HepG2 (cell line): Measurements from ENCODE around the gene PIGR. TPM values are rescaled to one million over a fixed set of nuclear protein-coding genes. Genes with fewer than 3 reads are reported as not detected.

Source experiments
- ATAC-seq: fragments of 200-7000 bp; cut with Tn5 transposase; 3 replicates; pipeline ENCODE4 v1.9.1; 2020; ENCODE audit warnings: mild to moderate bottlenecking, moderate library complexity
- BruUV-seq: library from RNA; stranded (reverse); fragments of 400-500 nt; replicated peaks from 2 replicates; lab custom pipeline; 2021; lab: Mats Ljungman, UMichigan
- CTCF ChIA-PET: fragments of 300-600 bp; formaldehyde crosslinking; extraction: SDS; loops from one replicate; lab custom pipeline; 2021; ENCODE audit warnings: low total read pairs, inconsistent platforms, low intra/inter-chr PET ratio; lab: Yijun Ruan, JAX
- POLR2A ChIA-PET: fragments of 350-600 bp; sonication (Branson Sonifier 250); formaldehyde crosslinking; loops from one replicate; lab custom pipeline; 2020; ENCODE audit warnings: antibody characterized with exemption, inconsistent platforms; lab: Yijun Ruan, JAX
- DNase-seq: peaks from one replicate; pipeline ENCODE4 v3.0.0-alpha.2; 2015; ENCODE audit warnings: low spot score
- FAIRE-seq: peaks from 3 replicates; lab custom pipeline; 2011; peaks lifted over from hg19 to GRCh38; lab: Jason Lieb, UNC
- H2AFZ ChIP-seq: one replicate; pipeline ENCODE4 v1.6.1; 2011; ENCODE audit warnings: low read length, inconsistent platforms
- H3K27ac ChIP-seq: fragments of 300-600 bp; 3 replicates; pipeline ENCODE4 v1.8.0; 2011; ENCODE audit warnings: mixed run types, mild to moderate bottlenecking, mixed read lengths, low read length, inconsistent platforms; ENCODE audit not compliant: insufficient read depth; ENCODE audit errors: extremely low read length
- H3K27me3 ChIP-seq, 2 experiments: fragments of 200-600 bp in 1 of 2; 2 replicates in 1 of 2; 3 replicates in 1 of 2; pipeline versions ENCODE4 v1.6.0 to v1.8.0; 2011; ENCODE audit warnings: low read length in 2 of 2, mild to moderate bottlenecking in 2 of 2, moderate library complexity in 2 of 2, inconsistent platforms in 1 of 2; ENCODE audit not compliant: insufficient read depth in 2 of 2, control insufficient read depth in 1 of 2
- H3K36me3 ChIP-seq, 2 experiments: fragments of 200-600 bp in 1 of 2; replicated peaks in 1 of 2; 2 replicates in 1 of 2; 3 replicates in 1 of 2; pipeline versions ENCODE4 v1.5.1 to v1.8.0; 2011; ENCODE audit warnings: low read length in 2 of 2, inconsistent platforms in 1 of 2; ENCODE audit not compliant: insufficient read depth in 2 of 2, control insufficient read depth in 1 of 2
- H3K4me1 ChIP-seq: 2 replicates; pipeline ENCODE4 v1.5.1; 2012; ENCODE audit warnings: low read length, inconsistent platforms; ENCODE audit not compliant: insufficient read depth
- H3K4me2 ChIP-seq: 2 replicates; pipeline ENCODE4 v1.6.0; 2011; ENCODE audit warnings: low read depth, low read length, inconsistent platforms
- H3K4me3 ChIP-seq, 3 experiments: fragments of 200-600 bp in 1 of 3; sonication (generic), shearing (Covaris generic) in 1 of 3; replicated peaks in 1 of 3; 2 replicates each; pipeline ENCODE4 v1.5.1; 2011 to 2016; ENCODE audit warnings: low read length in 3 of 3, inconsistent platforms in 2 of 3, low read depth in 2 of 3, mild to moderate bottlenecking in 2 of 3, control low read depth in 1 of 3, mixed read lengths in 1 of 3; ENCODE audit not compliant: insufficient read depth in 1 of 3
- H3K79me2 ChIP-seq: one replicate; pipeline ENCODE4 v1.6.1; 2011; ENCODE audit warnings: low read length, inconsistent platforms; ENCODE audit not compliant: insufficient read depth
- H3K9ac ChIP-seq: 2 replicates; pipeline ENCODE4 v1.6.0; 2011; ENCODE audit warnings: mild to moderate bottlenecking, low read depth, low read length, inconsistent platforms; ENCODE audit not compliant: insufficient read depth
- H3K9me3 ChIP-seq: 2 replicates; pipeline ENCODE4 v1.5.1; 2012; ENCODE audit warnings: mild to moderate bottlenecking, low read length
- H4K20me1 ChIP-seq: 2 replicates; pipeline ENCODE4 v1.6.0; 2011; ENCODE audit warnings: inconsistent platforms, mild to moderate bottlenecking, low read length, moderate library complexity; ENCODE audit not compliant: insufficient read depth
- BCL6 ChIP-seq: IDR thresholded peaks from 2 replicates; pipeline ENCODE4 v1.6.1; 2016; ENCODE audit warnings: missing genetic modification reagents, missing compliant biosample characterization
- HNF4A ChIP-seq: sonication (generic); formaldehyde crosslinking; IDR thresholded peaks from 2 replicates; pipeline ENCODE4 v1.4.0; 2020; ENCODE audit warnings: missing genetic modification reagents
- HNF4G ChIP-seq, 2 experiments: sonication (generic) in 1 of 2; formaldehyde crosslinking in 1 of 2; IDR thresholded peaks; 2 replicates each; pipeline versions ENCODE4 v1.4.0 to v1.6.1; 2011 to 2020; ENCODE audit warnings: borderline replicate concordance in 2 of 2, low read depth in 2 of 2, mild to moderate bottlenecking in 2 of 2, low read length in 1 of 2, missing genetic modification reagents in 1 of 2, moderate library complexity in 1 of 2
- NCOR1 ChIP-seq: fragments of 200-600 bp; sonication (generic); IDR thresholded peaks from 2 replicates; pipeline ENCODE4 v1.7.0; 2017; ENCODE audit warnings: antibody characterized with exemption, low read length, borderline replicate concordance
- NONO ChIP-seq, 2 experiments: fragments of 450-650 bp in 1 of 2; sonication (generic) in 1 of 2; formaldehyde crosslinking in 1 of 2; IDR thresholded peaks in 1 of 2; conservative IDR thresholded peaks in 1 of 2; 2 replicates each; pipeline versions ENCODE4 v1.6.1 to v1.8.0; 2017 to 2022; ENCODE audit warnings: mild to moderate bottlenecking in 1 of 2, missing genetic modification reagents in 1 of 2, moderate library complexity in 1 of 2
- NR2F6 ChIP-seq, 2 experiments: IDR thresholded peaks; 2 replicates each; pipeline ENCODE4 v1.6.1; 2016; ENCODE audit warnings: antibody characterized with exemption in 1 of 2, mild to moderate bottlenecking in 1 of 2
- NRL ChIP-seq: sonication (generic); formaldehyde crosslinking; IDR thresholded peaks from 2 replicates; pipeline ENCODE4 v1.5.0; 2020; ENCODE audit warnings: missing genetic modification reagents, mild to moderate bottlenecking, moderate library complexity, borderline replicate concordance
- PHF5A ChIP-seq: IDR thresholded peaks from one replicate; pipeline ENCODE4 v1.6.1; 2018; ENCODE audit warnings: low read depth, missing genetic modification reagents; ENCODE audit not compliant: unreplicated experiment
- RARA ChIP-seq: IDR thresholded peaks from 2 replicates; pipeline ENCODE4 v1.6.1; 2016; ENCODE audit warnings: missing genetic modification reagents, missing compliant biosample characterization
- RXRA ChIP-seq: sonication (generic); formaldehyde crosslinking; IDR thresholded peaks from 2 replicates; pipeline ENCODE4 v1.5.1; 2020; ENCODE audit warnings: missing genetic modification reagents
- ZBTB8A ChIP-seq: sonication (generic); formaldehyde crosslinking; IDR thresholded peaks from 2 replicates; pipeline ENCODE4 v1.4.0; 2020; ENCODE audit warnings: mild to moderate bottlenecking, low read depth, missing genetic modification reagents, borderline replicate concordance
- ZNF781 ChIP-seq: sonication (generic); formaldehyde crosslinking; IDR thresholded peaks from 2 replicates; pipeline ENCODE4 v1.5.1; 2020; ENCODE audit warnings: borderline replicate concordance, mild to moderate bottlenecking, missing genetic modification reagents; ENCODE audit errors: not compliant biosample characterization
- WGBS: methylation state at CpG from one replicate; pipeline ENCODE4 v1.1.6; 2017; ENCODE audit warnings: low lambda C conversion rate; 5-methylcytosine and 5-hydroxymethylcytosine counted together
- in situ Hi-C: cut with HindIII; loops from 2 replicates; pipeline ENCODE4 v1.10.0; 2017; ENCODE audit warnings: low pct_unique_long_range_greater_than_20kb; ENCODE audit not compliant: extremely low pct_ligation_motif_present
- intact Hi-C: fragments of 100-400 bp; cut with micrococcal nuclease; formaldehyde crosslinking; loops from one replicate; pipeline ENCODE4 v1.10.0; 2022; ENCODE audit not compliant: unreplicated experiment
- polyA plus RNA-seq, 8 experiments: library from polyadenylated mRNA; depleted of rRNA in 3 of 8; stranded (reverse) in 7 of 8; unstranded in 1 of 8; fragments of >200 nt; fragmentation: Illumina TruSeq in 4 of 8; extraction: Trizol in 4 of 8; gene quantifications; 2 replicates each; pipeline versions ENCODE4 v1.2.1 to v1.2.3, GENCODE V29; 2011 to 2016; ENCODE audit warnings: low read depth in 4 of 8, missing spikeins in 1 of 8, mixed read lengths in 1 of 8; ENCODE audit not compliant: insufficient read depth in 1 of 8
- total RNA-seq, 5 experiments: library from RNA; depleted of rRNA; stranded (reverse); fragments of >200 nt; fragmentation: Illumina TruSeq; extraction: Trizol; gene quantifications; 2 replicates each; pipeline ENCODE4 v1.2.3, GENCODE V29; 2016; ENCODE audit warnings: low read depth in 1 of 5
- TF ChIP-seq, protein P1 (sequence below): sonication (generic); formaldehyde crosslinking; IDR thresholded peaks from 2 replicates; pipeline ENCODE4 v1.4.0; 2020; ENCODE audit warnings: missing genetic modification reagents
- TF ChIP-seq, protein P2 (sequence below): sonication (generic); formaldehyde crosslinking; IDR thresholded peaks from 2 replicates; pipeline ENCODE4 v1.4.0; 2020; ENCODE audit warnings: missing genetic modification reagents, borderline replicate concordance
- TF ChIP-seq, protein P3 (sequence below): sonication (generic); formaldehyde crosslinking; IDR thresholded peaks from 2 replicates; pipeline ENCODE4 v1.4.0; 2020; ENCODE audit warnings: missing genetic modification reagents, low read depth, mild to moderate bottlenecking, borderline replicate concordance

The PIGR gene
- total and polyA plus RNA-seq, 2 of the 13 experiments (the other 11 are each of a cell fraction or from before 2014, with no cell fraction given): not detected

DNA sequence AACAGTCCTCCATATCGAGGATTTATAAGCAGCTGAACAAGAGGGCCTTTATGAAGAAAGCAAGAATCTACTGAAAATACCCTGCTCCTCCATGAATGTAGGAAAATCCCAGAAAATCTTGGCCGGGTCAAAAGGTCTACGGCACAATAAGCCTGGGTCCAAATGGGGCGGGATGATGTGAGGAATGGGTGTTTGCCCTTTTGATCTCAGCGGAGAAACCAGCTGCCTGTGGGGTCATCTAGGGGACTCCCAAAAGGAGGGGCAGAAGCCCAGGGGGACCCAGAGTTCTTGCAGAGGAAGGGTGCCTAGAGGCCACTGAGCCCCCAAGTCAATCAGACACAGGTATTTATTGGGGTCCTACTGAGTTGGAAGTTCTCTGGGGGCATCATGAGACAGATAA, 11.4 kb upstream of the PIGR start:
- Histone ChIP-seq H3K4me1 (peaks cover 79% of the 10 kb centered on the region), H3K36me3 (no peaks in the 10 kb centered on the region), H3K27me3 (peaks cover 0 to 1% of the 10 kb centered on the region in 2 experiments; a peak in 1 of 5 replicates), H3K9ac (no peak overlapping the region), H3K4me2 (peak overlapping the region; percentile 20; the same call in 1 of the 2 replicates), H4K20me1 (no peaks in the 10 kb centered on the region), H2AFZ (no peak overlapping the region), H3K79me2 (no peaks in the 10 kb centered on the region), H3K9me3 (no peaks in the 10 kb centered on the region), H3K4me3 (no peak overlapping the region), H3K27ac (no peak overlapping the region)
- DNase-seq: no peak
- TF ChIP-seq RARA (CRISPR knock-in tag): peak; percentile 86
- TF ChIP-seq, protein P1, sequence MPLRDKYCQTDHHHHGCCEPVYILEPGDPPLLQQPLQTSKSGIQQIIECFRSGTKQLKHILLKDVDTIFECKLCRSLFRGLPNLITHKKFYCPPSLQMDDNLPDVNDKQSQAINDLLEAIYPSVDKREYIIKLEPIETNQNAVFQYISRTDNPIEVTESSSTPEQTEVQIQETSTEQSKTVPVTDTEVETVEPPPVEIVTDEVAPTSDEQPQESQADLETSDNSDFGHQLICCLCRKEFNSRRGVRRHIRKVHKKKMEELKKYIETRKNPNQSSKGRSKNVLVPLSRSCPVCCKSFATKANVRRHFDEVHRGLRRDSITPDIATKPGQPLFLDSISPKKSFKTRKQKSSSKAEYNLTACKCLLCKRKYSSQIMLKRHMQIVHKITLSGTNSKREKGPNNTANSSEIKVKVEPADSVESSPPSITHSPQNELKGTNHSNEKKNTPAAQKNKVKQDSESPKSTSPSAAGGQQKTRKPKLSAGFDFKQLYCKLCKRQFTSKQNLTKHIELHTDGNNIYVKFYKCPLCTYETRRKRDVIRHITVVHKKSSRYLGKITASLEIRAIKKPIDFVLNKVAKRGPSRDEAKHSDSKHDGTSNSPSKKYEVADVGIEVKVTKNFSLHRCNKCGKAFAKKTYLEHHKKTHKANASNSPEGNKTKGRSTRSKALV: no peak
- no peak for TF ChIP-seq ZBTB8A (CRISPR knock-in tag)
- TF ChIP-seq, protein P2, sequence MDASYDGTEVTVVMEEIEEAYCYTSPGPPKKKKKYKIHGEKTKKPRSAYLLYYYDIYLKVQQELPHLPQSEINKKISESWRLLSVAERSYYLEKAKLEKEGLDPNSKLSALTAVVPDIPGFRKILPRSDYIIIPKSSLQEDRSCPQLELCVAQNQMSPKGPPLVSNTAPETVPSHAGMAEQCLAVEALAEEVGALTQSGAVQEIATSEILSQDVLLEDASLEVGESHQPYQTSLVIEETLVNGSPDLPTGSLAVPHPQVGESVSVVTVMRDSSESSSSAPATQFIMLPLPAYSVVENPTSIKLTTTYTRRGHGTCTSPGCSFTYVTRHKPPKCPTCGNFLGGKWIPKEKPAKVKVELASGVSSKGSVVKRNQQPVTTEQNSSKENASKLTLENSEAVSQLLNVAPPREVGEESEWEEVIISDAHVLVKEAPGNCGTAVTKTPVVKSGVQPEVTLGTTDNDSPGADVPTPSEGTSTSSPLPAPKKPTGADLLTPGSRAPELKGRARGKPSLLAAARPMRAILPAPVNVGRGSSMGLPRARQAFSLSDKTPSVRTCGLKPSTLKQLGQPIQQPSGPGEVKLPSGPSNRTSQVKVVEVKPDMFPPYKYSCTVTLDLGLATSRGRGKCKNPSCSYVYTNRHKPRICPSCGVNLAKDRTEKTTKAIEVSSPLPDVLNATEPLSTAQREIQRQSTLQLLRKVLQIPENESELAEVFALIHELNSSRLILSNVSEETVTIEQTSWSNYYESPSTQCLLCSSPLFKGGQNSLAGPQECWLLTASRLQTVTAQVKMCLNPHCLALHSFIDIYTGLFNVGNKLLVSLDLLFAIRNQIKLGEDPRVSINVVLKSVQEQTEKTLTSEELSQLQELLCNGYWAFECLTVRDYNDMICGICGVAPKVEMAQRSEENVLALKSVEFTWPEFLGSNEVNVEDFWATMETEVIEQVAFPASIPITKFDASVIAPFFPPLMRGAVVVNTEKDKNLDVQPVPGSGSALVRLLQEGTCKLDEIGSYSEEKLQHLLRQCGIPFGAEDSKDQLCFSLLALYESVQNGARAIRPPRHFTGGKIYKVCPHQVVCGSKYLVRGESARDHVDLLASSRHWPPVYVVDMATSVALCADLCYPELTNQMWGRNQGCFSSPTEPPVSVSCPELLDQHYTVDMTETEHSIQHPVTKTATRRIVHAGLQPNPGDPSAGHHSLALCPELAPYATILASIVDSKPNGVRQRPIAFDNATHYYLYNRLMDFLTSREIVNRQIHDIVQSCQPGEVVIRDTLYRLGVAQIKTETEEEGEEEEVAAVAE (CRISPR knock-in tag): no peak
- peak; percentile 58 for TF ChIP-seq NR2F6 (IDR thresholded peaks at IDR 0.05)
- TF ChIP-seq NR2F6 (CRISPR knock-in tag; IDR thresholded peaks at IDR 0.05): peak; percentile 64
- TF ChIP-seq ZNF781 (CRISPR knock-in tag): no peak
- peak; percentile 6; the same call in 1 of the 2 replicates for TF ChIP-seq HNF4G (IDR thresholded peaks at IDR 0.05; ENCODE audit: borderline replicate concordance, low read depth, low read length)
- no peak for TF ChIP-seq HNF4G (CRISPR knock-in tag; IDR thresholded peaks at IDR 0.05; ENCODE audit: borderline replicate concordance, low read depth)
- no peak for TF ChIP-seq NONO (IDR thresholded peaks at IDR 0.05)
- TF ChIP-seq NONO (CRISPR knock-in tag; conservative IDR thresholded peaks at IDR 0.05): no peak
- TF ChIP-seq PHF5A (CRISPR knock-in tag): no peak
- peak; percentile 56; the same call in 1 of the 2 replicates for TF ChIP-seq RXRA (CRISPR knock-in tag)
- TF ChIP-seq BCL6 (CRISPR knock-in tag): peak; percentile 24; the same call in 1 of the 2 replicates
- peak; percentile 65 for TF ChIP-seq HNF4A (CRISPR knock-in tag)
- no peak for TF ChIP-seq NRL (CRISPR knock-in tag)
- TF ChIP-seq, protein P3, sequence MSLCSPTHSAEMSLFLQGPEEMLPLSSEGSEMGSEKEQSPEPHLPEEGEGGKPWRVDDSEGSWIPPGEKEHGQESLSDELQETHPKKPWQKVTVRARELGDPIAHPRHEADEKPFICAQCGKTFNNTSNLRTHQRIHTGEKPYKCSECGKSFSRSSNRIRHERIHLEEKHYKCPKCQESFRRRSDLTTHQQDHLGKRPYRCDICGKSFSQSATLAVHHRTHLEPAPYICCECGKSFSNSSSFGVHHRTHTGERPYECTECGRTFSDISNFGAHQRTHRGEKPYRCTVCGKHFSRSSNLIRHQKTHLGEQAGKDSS: no peak
- peak; percentile 32; the same call in 1 of the 2 replicates for TF ChIP-seq NCOR1
- intact Hi-C loops (no loop called here), in situ Hi-C loops (no loop called here)
- POLR2A ChIA-PET: no interaction called here
- CTCF ChIA-PET: no interaction called here
- BruUV-seq: no TSS peak
- FAIRE-seq: no peak
- no peak for ATAC-seq
- 2% methylated on average over 5 of the region's 5 CpGs for WGBS
